ENCODE measurements around the gene ASTN1. TPM values are rescaled to one million over a fixed set of nuclear protein-coding genes. Genes with fewer than 3 reads are reported as not detected.

ASTN1 gene
- total and polyA plus RNA-seq, 9 of the 15 experiments (the other 6 are each of a cell fraction or from before 2014, with no cell fraction given) = 0.05 to 0.22 (median 0.18) TPM

GRCh38 chr1:177048314-177049069, 116.0 kb downstream of the ASTN1 start:
- no TSS peak for BruUV-seq (replicated peaks)
- no peak for FAIRE-seq

GRCh38 chr1:177045151-177045550, 119.4 kb downstream of the ASTN1 start:
- no peaks in the 10 kb centered on the region for H3K36me3 ChIP-seq (ENCODE audit: control insufficient read depth, insufficient read depth, low read length)
- H3K9me1 ChIP-seq (ENCODE audit: control insufficient read depth, insufficient read depth, low read length) = no peaks in the 10 kb centered on the region
- POLR2A ChIA-PET = no interaction called here
- WGBS (ENCODE audit: insufficient coverage, low coverage, missing lambda C conversion rate) = 3% methylated on average over 3 of the region's 3 CpGs
- no peak overlapping the region for H2AFZ ChIP-seq (ENCODE audit: low read depth, low read length)
- no peak for TF ChIP-seq ZBTB43 (CRISPR knock-in tag; IDR thresholded peaks at IDR 0.05)
- no peak for TF ChIP-seq BHLHE40 (IDR thresholded peaks at IDR 0.05; ENCODE audit: low read length)
- TF ChIP-seq NFE2L1 (tag; IDR thresholded peaks at IDR 0.05; ENCODE audit: borderline replicate concordance, low read depth) = no peak
- TF ChIP-seq MXD1 (CRISPR knock-in tag; IDR thresholded peaks at IDR 0.05; ENCODE audit: borderline replicate concordance, poor library complexity, severe bottlenecking) = no peak
- no peak for TF ChIP-seq ZNF639 (CRISPR knock-in tag; conservative IDR thresholded peaks at IDR 0.05 in 1 of 2, IDR thresholded peaks at IDR 0.05 in 1 of 2)
- TF ChIP-seq ZNF121 (CRISPR knock-in tag; conservative IDR thresholded peaks at IDR 0.05) = no peak
- no peak overlapping the region for H3K9ac ChIP-seq (ENCODE audit: insufficient read depth in 1 of 2, low read depth in 2 of 2, low read length in 2 of 2)
- DNase-seq (ENCODE audit: extremely low read depth in 1 of 4, low spot score in 3 of 4) = no peak
- no peaks in the 10 kb centered on the region for H3K9me3 ChIP-seq (replicated peaks; ENCODE audit: control insufficient read depth, insufficient read depth, low read depth, low read length)
- no peaks in the 10 kb centered on the region for H4K20me1 ChIP-seq (replicated peaks; ENCODE audit: control insufficient read depth, insufficient read depth, low read length)
- in situ Hi-C loops (cut with MboI) (no loop called here), intact Hi-C loops (cut with micrococcal nuclease) (no loop called here)
- H3K4me3 ChIP-seq = no peak overlapping the region
- CTCF ChIA-PET (ENCODE audit: low intra/inter-chr PET ratio) = no interaction called here
- H3K4me1 ChIP-seq (replicated peaks in 1 of 2; ENCODE audit: control insufficient read depth in 2 of 2, insufficient read depth in 2 of 2, low read length in 2 of 2) = no peaks in the 10 kb centered on the region
- H3K4me2 ChIP-seq (ENCODE audit: insufficient read depth, low read length) = no peak overlapping the region
- no peak overlapping the region for H3K27ac ChIP-seq (ENCODE audit: extremely low read depth, low read depth, low read length)
- no peaks in the 10 kb centered on the region for H3K27me3 ChIP-seq (ENCODE audit: control insufficient read depth in 2 of 2, insufficient read depth in 2 of 2, low read length in 2 of 2)
- no TSS peak for BruUV-seq (replicated peaks)
- no peak for FAIRE-seq
- ATAC-seq = no peak
- H3K79me2 ChIP-seq (ENCODE audit: control insufficient read depth, insufficient read depth, low read length) = no peaks in the 10 kb centered on the region

More at GRCh38 chr1:177048314-177049069, 116.0 kb downstream of the ASTN1 start:
- Histone ChIP-seq H3K4me1 (replicated peaks in 1 of 2; ENCODE audit: control insufficient read depth in 2 of 2, insufficient read depth in 2 of 2, low read length in 2 of 2) (no peaks in the 10 kb centered on the region), H3K36me3 (ENCODE audit: control insufficient read depth, insufficient read depth, low read length) (no peaks in the 10 kb centered on the region), H3K9me3 (replicated peaks; ENCODE audit: control insufficient read depth, insufficient read depth, low read depth, low read length) (no peaks in the 10 kb centered on the region), H3K27ac (ENCODE audit: extremely low read depth, low read depth, low read length) (no peak overlapping the region), H3K9me1 (ENCODE audit: control insufficient read depth, insufficient read depth, low read length) (no peaks in the 10 kb centered on the region), H3K9ac (ENCODE audit: insufficient read depth in 1 of 2, low read depth in 2 of 2, low read length in 2 of 2) (no peak overlapping the region), H2AFZ (ENCODE audit: low read depth, low read length) (no peak overlapping the region), H3K4me3 (no peak overlapping the region), H3K79me2 (ENCODE audit: control insufficient read depth, insufficient read depth, low read length) (no peaks in the 10 kb centered on the region), H4K20me1 (replicated peaks; ENCODE audit: control insufficient read depth, insufficient read depth, low read length) (no peaks in the 10 kb centered on the region), H3K27me3 (ENCODE audit: control insufficient read depth in 2 of 2, insufficient read depth in 2 of 2, low read length in 2 of 2) (no peaks in the 10 kb centered on the region), H3K4me2 (ENCODE audit: insufficient read depth, low read length) (no peak overlapping the region)
- TF ChIP-seq SNAPC5 (CRISPR knock-in tag; IDR thresholded peaks at IDR 0.05) = no peak
- no peak for TF ChIP-seq NR3C1 (CRISPR knock-in tag; IDR thresholded peaks at IDR 0.05)
- no peak for TF ChIP-seq PYGO2 (tag; IDR thresholded peaks at IDR 0.05)
- DNase-seq (ENCODE audit: extremely low read depth in 1 of 4, low spot score in 3 of 4) = no peak
- in situ Hi-C loops (cut with MboI) = no loop called here
- POLR2A ChIA-PET = no interaction called here
- ATAC-seq = no peak
- intact Hi-C loops (cut with micrococcal nuclease) = no loop called here
- CTCF ChIA-PET (ENCODE audit: low intra/inter-chr PET ratio) = no interaction called here
- 3% methylated on average over 4 of the region's 4 CpGs for WGBS (ENCODE audit: insufficient coverage, low coverage, missing lambda C conversion rate)

Measured in K562 (cell line).